ENCODE measurements around the gene SPAG16. TPM values are rescaled to one million over a fixed set of nuclear protein-coding genes. Genes with fewer than 3 reads are reported as not detected.

Gene SPAG16
- total RNA-seq, 1 experiment from 2014 or later, result 0.30 TPM

- no TSS peak for BruUV-seq (replicated peaks)
- POLR2A ChIA-PET, result no interaction called here
- ATAC-seq, result no peak
Observed at GRCh38 chr2:214201892-214202291, 917.6 kb downstream of the SPAG16 start.

More at GRCh38 chr2:214201892-214202291, 917.6 kb downstream of the SPAG16 start:
- Histone ChIP-seq H3K9me2 (ENCODE audit: insufficient read depth) (peaks cover 2% of the 10 kb centered on the region; the same call in 1 of the 2 replicates), H3K4me1 (ENCODE audit: control insufficient read depth in 1 of 2, insufficient read depth in 2 of 2, low read length in 2 of 2) (no peaks in the 10 kb centered on the region), H3K27me3 (ENCODE audit: insufficient read depth, low read length) (no peaks in the 10 kb centered on the region), H3K9ac (ENCODE audit: low read length) (no peak overlapping the region), H3K36me3 (ENCODE audit: control insufficient read depth in 1 of 2, insufficient read depth in 2 of 2, low read length in 2 of 2) (no peaks in the 10 kb centered on the region), H3K9me3 (ENCODE audit: control insufficient read depth in 1 of 2, insufficient read depth in 1 of 2, low read depth in 1 of 2, low read length in 2 of 2) (no peaks in the 10 kb centered on the region), H4K20me1 (ENCODE audit: insufficient read depth) (no peaks in the 10 kb centered on the region), H3K79me2 (ENCODE audit: insufficient read depth, low read length) (no peaks in the 10 kb centered on the region), H3K27ac (ENCODE audit: low read depth, low read length) (no peak overlapping the region), H3K4me3 (replicated peaks in 1 of 2; ENCODE audit: low read depth in 1 of 2, low read length in 2 of 2) (no peak overlapping the region), H2AFZ (ENCODE audit: low read depth, low read length, poor library complexity, severe bottlenecking) (no peak overlapping the region), H3K4me2 (ENCODE audit: low read length) (no peak overlapping the region)
- intact Hi-C loops (cut with micrococcal nuclease), result no loop called here
- ChIA-PET CTCF (no interaction called here), RAD21 (ENCODE audit: low non-redundant PET in 1 of 2, low total read pairs in 2 of 2, uncharacterized antibody in 2 of 2, unreplicated experiment in 2 of 2) (no interaction called here)
- TF ChIP-seq MAX (IDR thresholded peaks at IDR 0.05) (no peak), EZH2phosphoT487 (IDR thresholded peaks at IDR 0.05; ENCODE audit: borderline replicate concordance) (no peak), FOSL1 (IDR thresholded peaks at IDR 0.05; ENCODE audit: low read depth) (no peak), SIN3A (IDR thresholded peaks at IDR 0.05; ENCODE audit: low read depth) (no peak), ZFX (IDR thresholded peaks at IDR 0.05) (no peak), CTCF (IDR thresholded peaks at IDR 0.05 in 2 of 3, conservative IDR thresholded peaks at IDR 0.05 in 1 of 3; ENCODE audit: borderline replicate concordance in 1 of 3, insufficient read depth in 1 of 3, low read depth in 2 of 3, low read length in 2 of 3) (no peak), ZBTB33 (IDR thresholded peaks at IDR 0.05; ENCODE audit: extremely low read depth, insufficient replicate concordance, low read length) (no peak), JUND (IDR thresholded peaks at IDR 0.05) (no peak), TCF7L2 (IDR thresholded peaks at IDR 0.05; ENCODE audit: borderline replicate concordance, extremely low read depth, insufficient read depth, insufficient read length) (no peak), YY1 (IDR thresholded peaks at IDR 0.05; ENCODE audit: extremely low read depth, insufficient replicate concordance, low read depth, low read length) (no peak), ZNF274 (IDR thresholded peaks at IDR 0.05; ENCODE audit: low read depth, low read length) (no peak), EZH2 (IDR thresholded peaks at IDR 0.05) (no peak), REST (IDR thresholded peaks at IDR 0.05; ENCODE audit: low read depth) (no peak), POLR2AphosphoS5 (IDR thresholded peaks at IDR 0.05; ENCODE audit: low read depth, low read length) (no peak), EGR1 (IDR thresholded peaks at IDR 0.05; ENCODE audit: low read depth) (no peak)
- no peak for DNase-seq (ENCODE audit: low read depth, low spot score)
